ENCODE results near the gene PSMC1. TPM values are rescaled to one million over a fixed set of nuclear protein-coding genes. Genes with fewer than 3 reads are reported as not detected.

Gene PSMC1
- total and polyA plus RNA-seq, 2 of the 4 experiments (the other 2 are of a cell fraction) = 181 to 194 TPM

DNA sequence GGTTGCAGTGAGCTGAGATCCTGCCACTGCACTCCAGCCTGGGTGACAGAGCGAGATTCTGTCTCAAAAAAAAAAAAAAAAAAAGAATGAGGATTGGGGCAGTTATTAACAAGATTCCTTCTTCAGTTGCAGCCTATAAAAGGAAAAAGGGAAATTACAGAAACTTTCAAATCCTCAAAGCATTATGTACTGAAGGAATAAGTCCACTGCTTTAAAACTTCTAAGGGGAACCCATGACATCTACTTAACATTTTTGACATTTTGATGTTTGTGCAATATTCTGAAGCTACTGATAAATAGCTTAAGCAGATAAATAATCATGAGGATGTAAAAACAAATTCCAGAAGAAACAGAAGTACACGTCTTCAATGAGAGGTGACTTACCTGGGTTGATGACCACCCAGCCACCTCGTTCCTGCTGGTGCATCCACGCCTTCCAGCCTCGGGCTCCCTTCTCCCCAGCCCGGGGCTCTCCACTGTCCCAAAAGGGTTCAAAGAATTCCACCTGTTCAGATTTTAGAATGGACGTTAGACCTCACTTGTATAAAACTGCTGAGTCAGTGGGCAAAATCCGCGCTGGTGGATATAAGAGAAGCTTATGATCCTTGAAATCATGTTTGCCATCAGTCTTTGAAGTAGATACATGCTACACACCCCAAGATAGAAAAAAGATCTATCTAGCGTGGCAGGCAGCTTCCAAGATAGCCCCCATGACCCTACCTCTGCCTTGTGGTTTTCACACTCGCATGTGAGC lies 41.7 kb downstream of the PSMC1 start:
- in situ Hi-C loops (cut with MboI; ENCODE audit: low sequenced_read_pairs) (loop anchor here (25.0 kb wide), 1 partner anchor 864 kb away; no protein-coding TSS in a partner anchor), intact Hi-C loops (cut with micrococcal nuclease) (no loop called here), dilution Hi-C loops (cut with HindIII; ENCODE audit: low sequenced_read_pairs, unreplicated experiment) (no loop called here)
- POLR2A ChIA-PET (ENCODE audit: unreplicated experiment) = interaction anchor here (0.6 kb wide), 1 partner anchor 99 kb away, joined by 6 read pairs; the partner anchor contains the start of gene CALM1
- Histone ChIP-seq H3K14ac (replicated peaks; ENCODE audit: low read depth, low read length) (no peak overlapping the region), H3K27ac (ENCODE audit: insufficient read depth, low read length) (no peak overlapping the region), H3K36me3 (ENCODE audit: control insufficient read depth, insufficient read depth, low read length) (peaks cover 9% of the 10 kb centered on the region), H4K5ac (ENCODE audit: low read depth, low read length) (no peak overlapping the region), H3K9ac (ENCODE audit: low read depth, low read length) (no peak overlapping the region), H2AK5ac (ENCODE audit: low read depth, low read length) (no peak overlapping the region), H3K18ac (ENCODE audit: low read depth, low read length) (no peak overlapping the region), H2BK20ac (ENCODE audit: low read depth, low read length) (no peak overlapping the region), H3K23ac (ENCODE audit: low read depth, low read length) (no peak overlapping the region), H3K4me3 (ENCODE audit: insufficient read depth, low read depth, low read length) (no peak overlapping the region), H2BK120ac (ENCODE audit: low read depth, low read length) (no peak overlapping the region), H3K79me1 (ENCODE audit: low read depth in 1 of 2, low read length in 2 of 2) (peaks cover 0 to 10% of the 10 kb centered on the region in 2 experiments; a peak in 3 of 4 replicates), H3K9me3 (ENCODE audit: control insufficient read depth, insufficient read depth, low read length) (no peaks in the 10 kb centered on the region; the same call in 1 of the 2 replicates), H2BK15ac (ENCODE audit: low read depth, low read length) (no peak overlapping the region), H2AFZ (replicated peaks; ENCODE audit: low read length, poor library complexity) (no peak overlapping the region), H4K91ac (ENCODE audit: insufficient read depth, low read depth, low read length) (no peak overlapping the region), H3K56ac (ENCODE audit: extremely low read depth, insufficient read depth, low read length) (no peak overlapping the region), H4K8ac (ENCODE audit: low read depth in 2 of 2, low read length in 2 of 2) (no peak overlapping the region), H3K4me2 (ENCODE audit: low read depth, low read length) (no peak overlapping the region), H4K20me1 (ENCODE audit: insufficient read depth, low read length) (no peaks in the 10 kb centered on the region), H2BK5ac (ENCODE audit: low read depth, low read length, poor library complexity, severe bottlenecking) (no peak overlapping the region), H3K27me3 (ENCODE audit: control insufficient read depth, insufficient read depth, low read length) (no peaks in the 10 kb centered on the region), H3K4ac (ENCODE audit: low read depth, low read length) (no peak overlapping the region), H2AK9ac (replicated peaks; ENCODE audit: low read depth, low read length, poor library complexity) (no peak overlapping the region), H3K4me1 (ENCODE audit: control insufficient read depth, insufficient read depth, low read length) (peaks cover 3% of the 10 kb centered on the region; the same call in 1 of the 2 replicates), H3K9me1 (ENCODE audit: insufficient read depth, low read length) (peaks cover 7% of the 10 kb centered on the region; the same call in 1 of the 2 replicates)
- ATAC-seq (ENCODE audit: low read depth) (no peak), DNase-seq (no peak)
- peak; percentile 56 for TF ChIP-seq MAFK (IDR thresholded peaks at IDR 0.05; ENCODE audit: low read depth, low read length)
- TF ChIP-seq RAD21 (IDR thresholded peaks at IDR 0.05; ENCODE audit: low read length) = no peak
- BruUV-seq (replicated peaks) = no TSS peak
- WGBS, 2 experiments (ENCODE audit: extremely low coverage in 2 of 2, insufficient read length in 1 of 2) = no CpG with 5 or more reads among the region's 11 CpGs
- CTCF ChIA-PET = interaction anchor here (0.7 to 1.8 kb wide), 2 partner anchors 9 to 1655 kb away, joined by 5 to 7 read pairs; no protein-coding TSS in a partner anchor

Measured in IMR-90 (cell line).